ENCODE data around the gene TEX54.
A peak's percentile ranks its signal among the peaks of the same experiment; 100 is the strongest.
"Not testable (repeated sequence)": the region's sequence is repeated elsewhere in the genome, so short reads cannot be mapped to it uniquely, and the experiment has no call there.

The TEX54 gene

DNA sequence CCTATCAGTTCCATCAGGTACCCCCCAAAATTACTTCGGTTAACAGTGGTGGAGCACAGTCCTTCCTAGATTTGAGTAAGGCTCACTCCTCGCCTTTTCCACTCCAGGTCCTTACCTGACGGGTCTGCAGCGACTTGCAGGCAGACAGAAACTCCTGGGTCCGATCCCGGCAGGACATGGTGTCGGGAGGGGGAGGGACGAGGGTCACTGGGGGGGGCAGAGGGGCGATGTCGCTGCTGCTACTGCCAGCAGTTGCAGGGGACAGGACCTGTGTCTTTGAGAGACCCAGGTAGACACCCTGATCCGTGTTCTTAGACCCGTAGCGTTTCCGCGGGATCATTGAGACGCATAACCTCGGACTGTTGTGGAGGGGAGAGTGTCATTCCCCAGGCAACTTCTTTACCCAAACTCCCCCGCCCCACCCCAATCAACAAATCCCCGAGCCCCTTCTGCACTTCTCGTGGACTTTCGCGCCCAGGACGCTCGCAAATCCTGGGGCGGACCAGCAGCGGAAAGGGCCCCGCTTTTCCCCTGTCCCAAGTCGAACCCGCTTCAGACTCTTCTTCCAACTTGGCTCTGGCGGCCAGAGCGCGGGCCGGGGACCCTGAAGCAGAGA, 1.6 kb downstream of the TEX54 start:
- peak in 1 of 2 donors; percentile 14 for DNase-seq

DNA sequence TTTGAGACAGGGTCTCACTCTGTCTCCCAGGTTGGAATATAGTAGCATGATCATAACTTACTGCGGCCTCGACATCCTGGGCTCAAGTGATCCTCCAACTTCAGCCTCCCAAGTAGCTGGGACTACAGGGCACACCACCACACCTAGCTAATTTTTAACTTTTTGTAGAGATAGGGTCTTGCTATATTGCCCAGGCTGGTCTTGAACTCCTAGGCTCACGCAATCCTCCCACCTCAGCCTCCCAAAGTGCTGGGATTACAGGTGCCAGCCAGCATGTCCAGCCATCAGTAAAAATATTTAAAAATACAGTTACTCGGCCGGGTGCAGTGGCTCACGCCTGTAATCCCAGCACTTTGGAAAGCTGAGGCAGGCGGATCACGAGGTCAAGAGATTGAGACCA, 4.5 kb downstream of the TEX54 start:
- DNase-seq, result not testable (repeated sequence)

DNA sequence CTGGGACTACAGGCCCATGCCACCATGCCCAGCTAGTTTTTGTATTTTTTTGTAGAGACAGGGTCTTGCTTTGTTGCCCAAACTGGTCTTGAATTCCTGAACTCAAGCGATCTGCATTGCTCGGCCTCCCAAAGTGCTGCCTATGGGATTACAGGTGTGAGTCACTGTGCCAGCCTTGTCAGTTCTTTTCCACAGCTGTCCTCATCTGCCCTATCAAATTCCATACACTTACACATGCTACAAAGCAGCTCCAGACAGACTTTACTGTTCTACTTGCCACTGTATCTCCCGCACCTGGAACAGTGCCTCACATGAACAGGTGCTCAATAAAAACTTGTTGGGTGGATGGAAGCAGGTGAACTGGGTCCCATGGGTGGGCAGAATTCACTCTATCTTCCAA, 9.0 kb downstream of the TEX54 start:
- DNase-seq, result no peak

DNA sequence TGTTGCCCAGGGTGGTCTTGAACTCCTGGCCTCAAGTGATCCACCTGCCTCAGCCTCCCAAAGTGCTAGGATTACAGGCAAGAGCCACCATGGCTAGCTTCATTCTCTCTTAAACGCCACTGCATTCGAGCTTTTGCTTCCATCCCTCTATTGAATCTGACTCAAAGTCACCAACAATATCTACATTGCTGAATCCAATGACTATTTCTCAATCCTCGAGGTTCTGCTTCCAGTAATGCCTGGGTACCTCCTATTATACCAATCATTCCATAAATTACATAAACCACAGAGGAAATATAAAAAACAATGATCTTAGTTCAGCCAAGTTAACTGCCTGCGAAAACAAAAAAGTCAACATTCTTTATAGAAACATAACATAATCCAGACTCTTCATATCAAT, 15.5 kb downstream of the TEX54 start:
- no peak for DNase-seq

DNA sequence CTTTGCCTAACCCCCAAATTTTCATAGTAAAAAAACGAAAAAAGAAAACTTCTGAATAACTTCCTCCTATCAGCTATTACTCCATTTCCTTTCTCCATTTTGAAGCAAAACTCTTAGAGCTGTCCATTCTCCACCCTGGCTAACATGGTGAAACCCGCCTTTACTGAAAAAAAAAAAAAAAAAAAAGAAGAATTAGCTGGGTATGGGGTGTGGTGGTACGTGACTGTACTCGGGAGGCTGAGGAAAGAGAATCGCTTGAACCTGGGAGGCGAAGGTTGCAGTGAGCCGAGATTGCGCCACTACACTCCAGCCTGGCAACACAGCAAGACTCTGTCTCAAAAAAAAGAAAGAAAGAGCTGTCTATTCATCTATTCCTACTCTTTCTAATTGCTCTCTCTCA, 16.1 kb downstream of the TEX54 start:
- peak in 1 of 2 donors; percentile 59 for DNase-seq

DNA sequence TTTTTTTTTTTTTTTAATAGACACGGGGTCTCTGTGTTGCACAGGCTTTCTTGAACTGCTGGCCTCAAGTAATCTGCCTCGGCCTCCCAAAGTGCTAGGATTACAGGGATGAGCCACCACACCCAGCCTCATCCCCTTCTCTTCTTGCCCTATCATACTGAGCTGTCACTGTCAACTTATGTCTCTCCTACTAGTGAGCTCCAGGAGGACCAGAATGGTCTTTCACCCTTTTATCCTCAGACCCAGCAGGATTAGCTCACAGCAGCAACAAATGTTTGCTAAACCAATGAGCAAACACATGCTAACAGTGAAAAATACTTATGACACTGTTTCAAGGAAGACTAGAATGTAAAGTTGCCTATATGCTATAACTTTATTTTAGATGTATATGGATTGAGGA, 21.0 kb downstream of the TEX54 start:
- DNase-seq, result no peak

DNA sequence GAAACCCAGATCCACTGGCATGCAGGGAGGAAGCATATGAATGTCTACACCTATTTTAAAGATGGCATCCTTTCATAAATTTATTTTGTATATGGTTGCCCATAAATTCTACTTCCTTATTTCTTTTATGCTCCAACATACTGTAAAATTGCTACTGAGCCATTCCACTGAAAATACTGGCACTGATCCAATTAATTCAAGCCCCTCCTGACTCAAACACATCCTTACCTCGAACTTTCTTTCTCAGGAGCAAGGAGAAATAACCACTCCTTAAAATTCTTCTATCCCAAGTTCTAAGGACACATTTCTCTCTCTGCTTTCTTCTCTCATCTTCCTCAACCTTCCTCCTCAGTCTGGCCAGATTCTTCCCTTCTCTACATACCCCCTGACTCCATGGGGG, 21.9 kb downstream of the TEX54 start:
- DNase-seq, result no peak

DNA sequence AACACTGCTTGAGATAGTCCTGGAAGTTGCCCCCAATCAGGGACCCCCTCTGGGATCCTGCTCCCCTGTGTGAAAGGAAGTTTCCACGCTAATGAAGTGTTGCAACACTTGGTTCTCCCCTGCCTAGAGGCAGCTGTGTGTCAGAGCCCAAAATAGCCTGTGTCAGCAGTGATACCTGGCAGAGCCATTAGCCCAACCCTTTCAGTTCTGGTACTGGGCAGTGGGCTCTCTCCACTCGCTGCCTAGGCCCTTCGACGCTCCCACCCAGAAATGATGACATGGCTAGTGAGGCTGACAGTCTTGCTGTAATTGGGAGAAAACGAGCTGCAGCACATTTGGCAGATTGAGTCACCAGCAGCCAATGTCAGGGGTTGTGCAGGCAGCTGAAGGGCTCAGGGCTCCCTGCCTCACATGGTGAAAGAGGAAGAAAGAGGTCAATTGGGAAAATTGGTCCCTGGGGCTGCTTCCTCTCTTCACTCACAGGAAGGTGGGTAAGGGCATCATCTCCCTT, 26.0 kb downstream of the TEX54 start:
- peak in 1 of 2 donors; percentile 63 for DNase-seq

DNA sequence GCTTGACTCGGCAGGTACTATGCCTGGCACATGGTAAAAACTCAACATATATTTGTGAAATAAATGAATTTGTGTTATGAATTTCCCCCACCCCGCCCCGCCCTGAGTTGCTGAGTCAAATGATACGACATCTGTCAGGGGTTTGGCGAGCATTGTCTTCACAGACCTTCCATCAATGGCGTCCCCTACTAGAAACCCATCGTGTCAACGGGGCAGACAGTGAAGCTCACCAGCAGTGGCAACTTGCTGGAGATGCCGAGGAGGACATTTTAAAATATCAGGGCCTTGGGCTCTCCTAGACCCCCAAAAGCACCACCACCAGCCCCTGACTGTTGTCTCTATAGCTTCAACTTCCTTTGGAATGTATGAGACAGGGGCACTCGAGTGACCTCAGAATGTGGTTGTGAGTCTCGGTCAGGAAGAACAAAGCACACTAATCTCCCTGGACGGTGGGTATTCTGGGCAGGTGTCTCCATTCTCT, 26.6 kb downstream of the TEX54 start:
- DNase-seq, result peak; percentile 22 to 48

DNA sequence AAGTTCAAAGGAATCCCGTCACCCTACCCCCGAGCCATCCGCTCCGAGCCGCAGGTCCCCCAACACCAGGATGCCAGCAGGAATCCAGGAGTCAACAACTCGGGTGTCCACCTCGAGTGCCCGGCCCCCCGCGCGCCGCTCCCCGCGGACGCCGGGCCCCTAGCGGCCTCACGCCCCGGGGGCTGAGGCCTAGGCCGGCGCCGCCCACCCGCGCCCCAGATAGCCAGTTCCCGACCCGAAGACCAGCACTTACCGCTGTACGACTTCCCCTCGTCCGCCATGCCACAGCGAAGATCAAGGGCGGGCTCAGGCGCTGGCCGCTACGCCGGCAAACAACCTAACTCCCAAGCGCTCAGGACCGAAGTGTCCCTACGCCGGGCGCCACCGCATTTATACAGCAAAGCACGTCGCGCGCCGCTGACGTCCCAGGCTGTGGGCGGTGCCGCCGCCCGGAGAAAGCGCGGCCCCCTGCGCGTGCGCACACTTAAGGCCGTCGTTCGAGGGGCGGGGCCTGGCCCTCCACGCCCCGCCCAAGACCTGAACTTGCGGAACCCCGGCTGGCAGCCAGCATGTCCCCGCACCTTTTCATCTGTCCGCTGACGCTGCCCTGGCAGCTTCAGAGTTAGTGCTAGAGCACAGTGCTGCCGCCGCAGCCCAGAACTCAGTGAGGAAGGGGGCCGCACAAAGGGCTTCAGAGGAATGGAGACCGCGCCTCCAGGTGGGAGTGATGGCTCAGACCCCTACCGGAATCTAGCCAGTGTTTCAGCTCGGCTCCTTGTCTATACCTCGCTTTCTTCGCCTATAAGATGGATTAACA, 27.4 kb downstream of the TEX54 start, which contains the start of gene NXF1:
NXF1 (minus strand) TSS at position 365 of the 817 bp plus-strand sequence; CDS start at position 281, 84 bp downstream.
- DNase-seq, result peak; percentile 95 to 96

DNA sequence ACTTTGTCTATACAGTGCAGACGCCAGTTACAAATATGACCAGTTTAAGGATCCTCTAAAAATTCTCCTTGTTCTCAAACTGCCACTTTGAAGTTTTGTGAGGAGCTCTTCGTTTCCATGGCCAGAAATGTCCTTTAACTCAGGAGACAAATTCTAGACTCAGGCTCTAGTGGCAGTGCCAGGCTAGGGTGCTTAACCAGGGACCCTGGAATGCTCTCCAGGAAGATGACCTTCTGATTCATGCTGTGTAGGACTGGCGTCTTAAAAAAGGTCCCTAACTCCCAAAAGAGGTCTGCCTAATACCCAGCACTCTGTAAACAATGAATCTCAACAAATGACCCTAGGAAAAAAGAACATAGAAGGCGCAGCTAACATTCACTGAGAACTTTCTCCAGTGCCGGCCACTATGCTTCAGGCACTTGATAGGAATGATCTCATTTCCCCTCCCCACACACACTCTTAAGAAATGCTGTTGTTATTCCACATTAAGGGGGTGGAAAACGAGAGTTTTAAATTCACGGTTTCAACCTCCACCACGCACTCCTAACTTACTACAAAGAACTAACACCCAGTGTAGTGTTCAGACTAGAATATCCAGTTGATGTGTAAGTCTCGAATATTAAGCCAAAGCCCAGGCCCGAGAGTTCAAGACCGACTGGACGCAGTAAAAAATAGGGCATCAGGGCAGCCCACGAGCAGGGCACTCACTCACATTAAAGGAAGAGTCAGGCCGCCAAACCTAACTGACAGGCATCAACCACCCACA, 28.1 kb downstream of the TEX54 start:
- no peak for DNase-seq

DNA sequence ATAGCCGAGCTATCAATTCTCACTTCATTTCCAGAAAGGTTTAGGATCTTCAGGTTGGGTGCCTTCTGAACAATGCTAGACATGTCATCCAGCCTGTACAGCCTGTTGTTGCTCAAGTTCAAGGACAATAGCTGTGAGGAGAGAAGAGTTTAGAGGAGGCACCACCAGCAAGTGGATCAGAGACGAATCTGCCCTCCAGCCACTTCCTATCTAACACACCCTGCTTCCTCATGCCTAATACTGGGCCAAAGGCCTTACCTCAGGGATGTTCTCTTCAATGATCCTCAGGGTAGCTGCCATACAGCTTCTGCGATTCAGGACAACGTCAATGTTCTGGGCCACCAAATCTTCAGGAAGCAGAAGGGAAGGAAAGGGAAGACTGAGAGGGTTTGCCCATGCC, 31.6 kb downstream of the TEX54 start:
- no peak for DNase-seq

DNA sequence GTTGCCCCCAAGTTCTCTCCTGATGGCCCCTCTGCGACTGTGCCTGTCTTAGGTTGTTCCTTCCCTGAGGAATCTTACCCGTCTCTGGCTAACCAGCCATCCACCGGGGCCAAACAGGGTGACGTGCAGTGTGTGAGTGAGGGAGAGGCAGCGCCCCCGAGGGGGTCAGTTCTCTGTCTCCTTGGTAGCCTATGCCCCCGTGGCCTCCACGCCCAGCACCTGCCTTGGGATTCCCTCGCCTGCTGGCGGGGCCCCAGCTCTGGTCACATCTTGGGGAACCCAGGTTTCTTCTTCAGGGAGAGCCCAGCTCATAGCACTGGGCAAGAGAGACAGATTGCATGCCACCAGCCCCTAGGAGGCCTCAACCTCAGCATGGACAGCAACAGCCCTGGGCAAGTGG, 33.2 kb downstream of the TEX54 start:
- DNase-seq, result no peak

DNA sequence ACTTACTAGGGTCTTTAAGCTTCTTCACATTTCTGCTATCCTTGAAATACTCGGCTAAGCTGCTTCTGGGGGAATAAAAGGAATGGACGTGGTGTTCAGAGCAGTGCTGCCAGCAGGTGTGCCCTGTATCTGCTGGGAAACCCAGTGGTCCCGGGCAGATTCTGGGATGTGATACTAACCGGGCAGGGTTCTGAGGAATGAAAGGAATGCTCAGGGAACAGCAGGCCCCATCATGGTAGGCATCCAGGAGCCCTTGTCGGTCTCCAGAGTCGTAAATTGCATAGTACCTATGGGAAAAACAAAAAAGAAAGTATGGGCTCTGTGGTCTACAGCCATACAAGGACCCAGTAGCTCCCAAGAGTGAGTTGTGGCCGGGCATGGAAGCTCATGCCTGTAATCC, 36.4 kb downstream of the TEX54 start:
- DNase-seq, result no peak

DNA sequence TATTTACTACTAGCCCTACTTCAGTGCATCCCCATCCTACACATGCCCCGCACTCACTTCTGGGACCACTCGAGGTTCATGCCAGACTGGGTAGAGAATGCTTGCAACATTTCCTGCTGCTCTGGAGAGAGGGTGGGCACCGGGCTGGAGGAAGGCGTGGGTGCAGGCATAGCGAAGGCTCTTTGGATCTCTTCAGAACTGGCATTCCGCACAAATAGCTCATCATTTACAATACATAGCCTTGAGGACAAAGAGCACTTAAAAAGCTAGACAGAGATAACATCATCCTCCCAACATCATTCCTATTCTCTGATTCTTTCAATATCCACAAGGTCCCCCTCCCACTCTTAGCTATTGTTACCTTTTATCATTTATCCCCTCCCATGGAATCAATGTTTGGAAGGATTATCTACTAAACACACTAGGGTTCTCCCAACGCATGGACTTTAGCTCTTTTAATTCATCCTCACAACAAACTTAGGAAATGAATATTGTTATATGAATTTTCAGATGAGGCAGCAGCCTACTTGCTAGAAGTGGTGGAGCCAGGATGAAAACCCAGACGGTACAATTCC, 38.4 kb downstream of the TEX54 start:
- DNase-seq, result no peak

DNA sequence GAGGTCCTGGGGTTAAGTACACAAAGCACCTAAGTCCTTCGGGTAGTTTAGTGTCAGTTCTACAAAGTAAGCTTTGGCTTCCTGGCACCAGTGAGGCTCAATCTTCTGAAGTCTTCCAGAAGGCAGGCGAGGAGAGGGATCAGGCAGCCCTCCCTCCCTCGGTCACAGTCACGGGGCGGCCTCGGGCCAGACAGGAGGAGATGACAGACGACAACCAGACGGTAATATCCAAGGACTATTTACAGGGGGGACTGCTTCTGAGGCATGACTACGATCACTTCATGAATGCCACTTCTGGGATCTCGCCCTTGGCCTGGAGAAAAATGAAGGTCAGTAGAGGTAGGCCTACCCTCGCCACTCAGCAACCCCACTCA, 40.5 kb downstream of the TEX54 start:
- DNase-seq, result no peak

DNA sequence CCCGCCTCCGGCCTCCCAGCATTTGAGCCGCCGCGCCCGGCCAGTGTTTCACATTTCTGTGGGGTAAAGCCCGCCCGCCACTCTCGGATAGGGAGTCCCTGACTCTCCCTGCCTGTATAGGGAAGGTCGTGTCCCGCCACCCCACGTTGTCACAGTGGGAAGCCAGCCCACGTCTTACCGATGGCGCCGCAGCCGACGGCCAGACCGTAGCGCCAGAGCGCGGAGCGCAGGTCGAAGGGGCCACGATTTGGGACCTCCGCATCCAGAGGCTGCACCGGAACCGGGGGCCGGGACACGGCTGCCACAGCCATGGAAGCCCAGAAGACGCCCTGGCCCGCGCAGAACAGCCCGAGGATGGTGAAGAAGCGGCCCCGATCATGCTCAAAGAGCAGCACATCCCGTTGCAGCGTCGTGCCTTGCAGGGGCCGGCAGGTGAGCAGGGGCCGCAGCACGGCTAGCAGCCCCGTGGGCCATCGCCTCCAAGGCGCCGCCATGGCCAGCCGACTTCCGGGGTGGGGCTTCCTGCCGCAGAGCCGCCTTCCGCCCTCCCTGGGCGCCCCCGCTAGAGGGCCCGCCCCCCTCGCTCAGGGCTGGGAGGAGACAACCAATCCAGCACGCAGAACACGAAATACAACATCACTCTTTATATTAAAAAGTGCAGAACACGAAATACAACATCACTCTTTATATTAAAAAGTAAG, 41.0 kb downstream of the TEX54 start, which contains the start of gene TMEM223:
TMEM223 (minus strand) TSS at position 506 of the 701 bp plus-strand sequence; CDS start at position 494, 12 bp downstream.
- peak; percentile 87 to 90 for DNase-seq

DNA sequence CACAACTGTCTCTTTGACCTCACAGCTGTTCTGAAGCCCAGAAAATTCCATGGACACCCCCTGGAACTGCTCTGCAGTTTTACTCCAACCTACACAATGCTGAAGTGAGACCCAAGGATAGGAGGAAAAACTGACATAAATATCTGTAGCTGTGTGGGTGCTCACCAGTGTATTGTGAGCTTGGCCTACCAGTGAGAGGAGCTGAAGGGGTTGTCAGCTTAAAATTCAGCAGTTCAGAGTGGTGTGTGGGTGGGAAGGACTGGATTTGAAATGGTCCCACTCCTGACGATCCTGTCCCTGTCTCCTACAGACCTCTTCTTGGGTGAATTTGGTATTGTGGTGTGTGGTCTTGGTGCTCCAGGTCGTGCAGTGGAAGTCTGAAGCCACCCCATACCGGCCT, 43.1 kb downstream of the TEX54 start:
- DNase-seq, result no peak

DNA sequence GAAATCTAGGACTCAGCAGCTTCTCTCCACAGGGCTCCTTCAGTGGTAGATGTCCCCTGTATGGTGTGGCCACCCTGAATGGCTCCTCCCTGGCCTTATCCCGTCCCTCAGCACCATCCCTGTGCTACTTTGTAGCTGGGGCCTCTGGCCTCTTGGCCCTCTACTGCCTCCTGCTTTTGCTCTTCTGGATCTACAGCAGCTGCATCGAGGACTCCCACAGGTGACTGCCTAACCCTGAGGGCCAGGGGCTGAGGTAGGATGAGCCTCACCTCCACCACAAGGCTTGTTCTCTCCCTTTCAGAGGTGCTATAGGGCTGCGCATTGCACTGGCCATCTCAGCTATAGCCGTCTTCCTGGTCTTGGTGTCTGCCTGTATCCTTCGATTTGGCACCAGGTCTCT, 43.6 kb downstream of the TEX54 start:
- DNase-seq, result no peak

DNA sequence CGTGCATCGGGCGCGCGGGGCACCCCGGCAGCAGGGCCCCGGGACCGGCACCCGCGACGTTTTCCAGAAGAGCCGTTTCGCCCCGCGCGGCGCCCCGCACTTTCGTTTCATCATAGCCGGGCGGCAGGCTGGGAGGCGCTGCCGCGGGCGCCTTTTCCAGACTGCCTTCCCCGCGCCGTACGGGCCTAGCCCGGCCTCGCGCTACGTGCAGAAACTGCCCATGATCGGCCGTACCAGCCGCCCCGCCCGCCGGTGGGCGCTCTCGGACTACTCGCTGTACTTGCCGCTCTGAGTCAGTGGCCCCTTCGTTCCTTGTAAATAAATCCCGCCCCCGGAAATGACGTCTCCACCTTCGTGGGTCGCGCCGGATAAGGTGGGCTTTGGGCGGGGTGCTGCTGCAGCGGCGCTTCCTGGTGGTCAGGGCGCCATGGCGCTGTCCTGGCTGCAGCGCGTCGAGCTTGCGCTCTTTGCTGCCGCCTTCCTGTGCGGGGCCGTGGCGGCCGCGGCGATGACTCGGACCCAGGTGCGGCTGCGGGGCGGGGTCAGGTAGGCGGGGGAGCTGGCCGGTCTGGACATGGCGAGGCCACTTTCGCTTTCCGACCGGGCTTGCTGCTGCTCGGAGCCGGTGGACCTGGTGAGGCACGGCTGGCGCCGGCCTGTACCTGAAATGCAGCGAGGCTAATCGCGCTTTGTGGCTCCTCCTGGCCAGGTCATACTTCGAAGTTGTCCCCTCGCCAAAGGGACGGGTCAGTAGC, 45.5 kb downstream of the TEX54 start, which contains the start of gene TMEM179B:
TMEM179B (plus strand) TSS at position 398 of the 755 bp plus-strand sequence; CDS start at position 428, 30 bp downstream.
- peak; percentile 97 to 98 for DNase-seq

DNA sequence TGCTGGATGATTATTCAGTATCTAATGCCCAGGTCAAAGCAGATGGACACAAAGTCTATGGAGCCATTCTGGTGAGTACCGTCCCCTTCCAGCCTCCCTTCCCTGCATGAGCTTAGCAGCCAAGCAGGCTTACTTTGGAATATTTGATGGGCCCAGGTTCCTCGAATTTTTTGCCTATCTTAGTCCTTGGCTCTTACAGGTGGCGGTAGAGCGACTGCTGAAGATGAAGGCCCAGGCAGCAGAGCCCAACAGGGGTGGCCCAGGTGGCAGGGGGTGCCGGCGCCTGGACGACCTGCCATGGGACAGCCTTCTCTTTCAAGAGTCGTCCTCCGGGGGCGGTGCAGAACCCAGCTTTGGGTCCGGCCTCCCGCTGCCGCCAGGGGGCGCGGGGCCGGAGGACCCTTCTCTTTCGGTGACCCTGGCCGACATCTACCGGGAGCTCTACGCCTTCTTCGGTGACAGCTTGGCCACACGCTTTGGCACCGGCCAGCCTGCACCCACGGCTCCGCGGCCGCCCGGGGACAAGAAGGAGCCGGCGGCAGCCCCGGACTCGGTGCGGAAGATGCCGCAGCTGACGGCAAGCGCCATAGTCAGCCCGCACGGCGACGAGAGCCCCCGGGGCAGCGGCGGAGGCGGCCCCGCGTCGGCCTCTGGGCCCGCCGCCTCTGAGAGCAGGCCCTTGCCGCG, 46.2 kb downstream of the TEX54 start:
- DNase-seq, result peak; percentile 89

Data from CD4-positive, alpha-beta T cell treated with Interleukin-4 for 1 hour (primary cell).